ENCODE measurements around the gene ROBO2.

The ROBO2 gene

DNA sequence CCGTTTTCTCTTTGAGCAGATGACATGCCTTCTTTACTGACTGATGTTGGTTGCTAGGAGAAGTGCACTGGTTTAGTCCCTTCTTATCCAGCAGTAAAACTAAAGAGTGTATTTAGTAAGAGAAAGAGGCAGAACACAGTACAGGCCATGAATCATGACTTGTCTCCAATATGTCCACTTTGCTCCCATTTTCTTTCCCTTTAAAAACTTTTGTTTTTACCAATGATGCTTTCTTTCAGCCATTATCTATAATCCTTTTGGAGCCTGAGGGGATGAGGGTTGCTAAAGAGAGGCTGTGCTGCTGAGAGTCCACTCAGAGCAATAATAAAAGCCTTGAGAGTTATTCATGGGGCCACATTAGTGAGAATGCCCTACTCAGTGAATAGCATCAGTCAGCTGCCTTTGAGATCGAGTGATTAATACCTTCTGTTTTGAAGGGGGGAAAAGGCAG lies 12.2 kb downstream of the ROBO2 start:
- H3K27ac ChIP-seq: no peak overlapping the region
- TF ChIP-seq ZFX (IDR thresholded peaks at IDR 0.05; ENCODE audit: borderline replicate concordance): no peak
- TF ChIP-seq, protein P1, sequence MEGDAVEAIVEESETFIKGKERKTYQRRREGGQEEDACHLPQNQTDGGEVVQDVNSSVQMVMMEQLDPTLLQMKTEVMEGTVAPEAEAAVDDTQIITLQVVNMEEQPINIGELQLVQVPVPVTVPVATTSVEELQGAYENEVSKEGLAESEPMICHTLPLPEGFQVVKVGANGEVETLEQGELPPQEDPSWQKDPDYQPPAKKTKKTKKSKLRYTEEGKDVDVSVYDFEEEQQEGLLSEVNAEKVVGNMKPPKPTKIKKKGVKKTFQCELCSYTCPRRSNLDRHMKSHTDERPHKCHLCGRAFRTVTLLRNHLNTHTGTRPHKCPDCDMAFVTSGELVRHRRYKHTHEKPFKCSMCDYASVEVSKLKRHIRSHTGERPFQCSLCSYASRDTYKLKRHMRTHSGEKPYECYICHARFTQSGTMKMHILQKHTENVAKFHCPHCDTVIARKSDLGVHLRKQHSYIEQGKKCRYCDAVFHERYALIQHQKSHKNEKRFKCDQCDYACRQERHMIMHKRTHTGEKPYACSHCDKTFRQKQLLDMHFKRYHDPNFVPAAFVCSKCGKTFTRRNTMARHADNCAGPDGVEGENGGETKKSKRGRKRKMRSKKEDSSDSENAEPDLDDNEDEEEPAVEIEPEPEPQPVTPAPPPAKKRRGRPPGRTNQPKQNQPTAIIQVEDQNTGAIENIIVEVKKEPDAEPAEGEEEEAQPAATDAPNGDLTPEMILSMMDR (IDR thresholded peaks at IDR 0.05): no peak

- H3K27ac ChIP-seq: no peak overlapping the region
- TF ChIP-seq, protein P1 (IDR thresholded peaks at IDR 0.05): no peak
These were observed 13.1 kb downstream of the ROBO2 start for GRCh38 chr3:77052733-77053670.

GRCh38 chr3:77053795-77054194 lies 13.9 kb downstream of the ROBO2 start:
- no peak overlapping the region for H3K27ac ChIP-seq
- TF ChIP-seq, protein P1 (IDR thresholded peaks at IDR 0.05): no peak
- no peak for TF ChIP-seq ZFX (IDR thresholded peaks at IDR 0.05; ENCODE audit: borderline replicate concordance)

DNA sequence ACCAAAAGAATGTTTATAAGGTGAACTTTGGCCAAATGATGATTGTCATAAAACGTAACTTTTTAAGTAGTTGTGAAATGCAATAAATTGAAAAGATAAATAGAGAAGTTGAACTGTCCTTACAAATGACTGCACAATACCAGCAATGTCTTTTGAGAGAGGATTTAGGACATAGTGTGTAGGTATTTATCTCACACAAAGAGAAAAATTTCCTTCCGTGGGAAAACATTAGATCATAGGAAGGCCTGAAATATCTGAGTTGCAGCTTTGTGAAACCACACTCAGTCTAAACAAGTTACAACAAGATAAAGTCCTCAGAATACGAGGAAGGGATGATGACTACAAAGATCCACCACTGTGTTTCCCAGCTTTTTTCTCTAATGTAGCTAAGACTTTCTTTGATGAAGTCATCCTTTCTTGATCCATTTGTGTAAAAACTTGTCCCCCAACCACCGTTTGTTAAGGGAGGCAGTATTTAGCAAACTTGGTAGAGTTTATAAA lies 16.0 kb downstream of the ROBO2 start:
- no peak overlapping the region for H3K27ac ChIP-seq
- TF ChIP-seq, protein P1 (IDR thresholded peaks at IDR 0.05): no peak
- TF ChIP-seq ZFX (IDR thresholded peaks at IDR 0.05; ENCODE audit: borderline replicate concordance): no peak

- TF ChIP-seq, protein P1 (IDR thresholded peaks at IDR 0.05): no peak
- no peak for TF ChIP-seq ZFX (IDR thresholded peaks at IDR 0.05; ENCODE audit: borderline replicate concordance)
- H3K27ac ChIP-seq: no peak overlapping the region
These were observed 19.5 kb downstream of the ROBO2 start for GRCh38 chr3:77059354-77059753.

DNA sequence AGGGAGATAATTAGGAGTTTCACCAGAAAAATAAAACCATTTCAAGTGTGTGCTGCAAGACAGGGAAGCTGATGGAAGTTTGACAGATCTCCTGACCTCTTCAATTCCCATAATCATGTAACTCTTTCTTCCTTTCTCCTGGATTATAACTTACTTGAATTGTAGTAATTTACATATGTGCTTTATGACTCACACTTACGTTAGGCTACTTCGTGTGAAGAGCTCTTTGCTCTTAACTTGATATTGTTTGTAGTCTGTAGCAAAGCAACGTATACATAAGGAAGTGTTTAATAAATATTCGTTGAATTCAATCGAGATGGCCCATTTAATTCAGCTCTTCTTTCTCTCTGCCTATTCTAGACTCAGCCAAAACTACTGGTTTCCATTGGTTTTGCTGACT lies 23.5 kb downstream of the ROBO2 start:
- TF ChIP-seq ZFX (IDR thresholded peaks at IDR 0.05; ENCODE audit: borderline replicate concordance): no peak
- TF ChIP-seq, protein P1 (IDR thresholded peaks at IDR 0.05): no peak
- H3K27ac ChIP-seq: no peak overlapping the region

- TF ChIP-seq, protein P1 (IDR thresholded peaks at IDR 0.05): no peak
- no peak for TF ChIP-seq ZFX (IDR thresholded peaks at IDR 0.05; ENCODE audit: borderline replicate concordance)
- H3K27ac ChIP-seq: no peak overlapping the region
These were observed 25.9 kb downstream of the ROBO2 start for GRCh38 chr3:77065750-77066149.

Data from 22Rv1 (cell line).